ENCODE data around the gene LENEP. TPM values are rescaled to one million over a fixed set of nuclear protein-coding genes. Genes with fewer than 3 reads are reported as not detected.
A peak's percentile ranks its signal among the peaks of the same experiment; 100 is the strongest.

LENEP gene
- total RNA-seq, 1 experiment from 2014 or later: 0.42 TPM

GRCh38 chr1:154960446-154961136, 32.8 kb upstream of the LENEP start:
- peaks cover 16 to 32% of the 10 kb centered on the region in 2 experiments; a peak in 3 of 4 replicates for H3K36me3 ChIP-seq (ENCODE audit: control insufficient read depth in 1 of 2, insufficient read depth in 2 of 2, low read length in 2 of 2)
- RAD21 ChIA-PET (ENCODE audit: low non-redundant PET in 1 of 2, low total read pairs in 2 of 2, uncharacterized antibody in 2 of 2, unreplicated experiment in 2 of 2): interaction anchor here (0.7 to 1.2 kb wide), 3 partner anchors 16 to 39 kb away, joined by 4 to 5 read pairs (median 5); no protein-coding TSS in a partner anchor

More at GRCh38 chr1:154960446-154961136, 32.8 kb upstream of the LENEP start:
- ChIA-PET POLR2A (interaction anchor here (0.5 to 2.4 kb wide), 4 partner anchors 12 to 413 kb away, joined by 3 to 38 read pairs (median 4); partner anchors contain the start of genes CKS1B, KCNN3 and SHC1), CTCF (interaction anchor here (1.0 to 2.5 kb wide), 4 partner anchors 10 to 401 kb away, joined by 3 to 15 read pairs (median 8); partner anchors contain the start of gene SHC1)
- H4K20me1 ChIP-seq (ENCODE audit: insufficient read depth): no peaks in the 10 kb centered on the region
- H2AFZ ChIP-seq (ENCODE audit: low read depth, low read length, poor library complexity, severe bottlenecking): no peak overlapping the region
- TF ChIP-seq CEBPB (IDR thresholded peaks at IDR 0.05; ENCODE audit: low read depth) (no peak), FOSL1 (IDR thresholded peaks at IDR 0.05; ENCODE audit: low read depth) (no peak), EGR1 (IDR thresholded peaks at IDR 0.05; ENCODE audit: low read depth) (no peak), TCF7L2 (IDR thresholded peaks at IDR 0.05; ENCODE audit: borderline replicate concordance, extremely low read depth, insufficient read depth, insufficient read length) (no peak), ATF3 (IDR thresholded peaks at IDR 0.05) (no peak), EZH2 (IDR thresholded peaks at IDR 0.05) (no peak), POLR2AphosphoS5 (IDR thresholded peaks at IDR 0.05; ENCODE audit: low read depth, low read length) (no peak)
- intact Hi-C loops (cut with micrococcal nuclease): loop anchor here (5.0 kb wide), 1 partner anchor 37 kb away; no protein-coding TSS in a partner anchor
- no peaks in the 10 kb centered on the region for H3K27me3 ChIP-seq (ENCODE audit: insufficient read depth, low read length)
- H3K4me1 ChIP-seq (ENCODE audit: control insufficient read depth in 1 of 2, insufficient read depth in 2 of 2, low read length in 2 of 2): peaks cover 23 to 55% of the 10 kb centered on the region in 2 experiments
- peak overlapping the region; percentile 78 for H3K9ac ChIP-seq (ENCODE audit: low read length)
- no peaks in the 10 kb centered on the region for H3K9me3 ChIP-seq (ENCODE audit: control insufficient read depth in 1 of 2, insufficient read depth in 1 of 2, low read depth in 1 of 2, low read length in 2 of 2)
- peak overlapping the region; percentile 82 for H3K4me2 ChIP-seq (ENCODE audit: low read length)
- peak overlapping the region; percentile 92 for H3K27ac ChIP-seq (ENCODE audit: low read depth, low read length)
- H3K4me3 ChIP-seq (replicated peaks in 1 of 2; ENCODE audit: low read depth in 1 of 2, low read length in 2 of 2): peak overlapping the region; percentile 64 to 80
- no peak for DNase-seq (ENCODE audit: low read depth, low spot score)
- no peaks in the 10 kb centered on the region for H3K9me2 ChIP-seq (ENCODE audit: insufficient read depth)
- ATAC-seq: no peak
- peaks cover 19% of the 10 kb centered on the region for H3K79me2 ChIP-seq (ENCODE audit: insufficient read depth, low read length)
- TSS peak; percentile 58 for BruUV-seq (replicated peaks)

Measured in HCT116 (cell line).